Activated naive CD4-positive, alpha-beta T cell treated with anti-CD3 and anti-CD28 coated beads, Interleukin-2, amount 10 ng/mL, durations not matched to agents 5 hours and 36 hours (primary cell): ENCODE data around the gene ATG9B. TPM values are rescaled to one million over a fixed set of nuclear protein-coding genes. Genes with fewer than 3 reads are reported as not detected.

Source experiments
- total RNA-seq, 2 experiments: library from RNA; stranded (reverse); gene quantifications; one replicate each; pipeline ENCODE4 v1.2.3, GENCODE V29; 2021

The ATG9B gene
- 10 to 100 TPM; 14.4 to 15.7 TPM for total RNA-seq

DNA sequence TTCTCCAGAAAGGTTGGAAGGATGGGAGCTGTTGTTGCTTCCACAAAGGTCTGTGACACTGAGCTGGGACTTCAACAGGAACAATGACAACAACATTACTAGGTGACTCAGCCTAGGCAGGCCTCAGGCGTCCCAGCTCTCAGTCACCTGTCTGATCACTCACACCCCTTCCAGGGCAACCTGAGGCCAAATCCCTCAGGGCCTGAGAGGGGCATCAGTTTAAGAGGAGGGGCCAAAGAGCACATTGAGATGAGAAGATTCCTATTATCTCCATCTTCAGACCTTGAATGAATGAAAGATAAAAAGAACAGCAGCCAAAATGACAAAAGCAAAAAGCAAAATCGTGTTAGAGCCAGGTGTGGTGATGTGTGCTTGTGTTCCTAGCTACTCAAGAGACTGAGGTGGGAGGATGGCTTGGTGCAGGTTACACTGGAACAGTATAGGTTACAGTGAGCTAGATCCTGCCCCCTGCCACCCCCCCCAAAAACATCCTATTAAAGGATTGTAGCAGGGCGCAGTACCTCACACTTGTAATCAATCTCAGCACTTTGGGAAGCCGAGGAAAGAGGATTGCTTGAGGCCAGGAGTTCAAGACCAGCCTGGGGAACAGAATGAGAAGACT is at the start of gene ATG9B:
TSS of gene ATG9B (minus strand) at position 60 of the 622 bp plus-strand sequence. CDS start 71 bp downstream, outside the sequence.

GRCh38 chr7:151059367-151060112 is 35.2 kb upstream of the ATG9B start, which contains the start of gene SLC4A2:
Gene SLC4A2, plus strand, starts transcription at chr7:151059589. Its CDS starts 2,399 bp downstream, at chr7:151061988.

GRCh38 chr7:151057506-151057988 is 33.3 kb upstream of the ATG9B start, which contains the start of gene CDK5:
Gene CDK5, minus strand, starts transcription at chr7:151057897. Its CDS starts 49 bp downstream, at chr7:151057848.

DNA sequence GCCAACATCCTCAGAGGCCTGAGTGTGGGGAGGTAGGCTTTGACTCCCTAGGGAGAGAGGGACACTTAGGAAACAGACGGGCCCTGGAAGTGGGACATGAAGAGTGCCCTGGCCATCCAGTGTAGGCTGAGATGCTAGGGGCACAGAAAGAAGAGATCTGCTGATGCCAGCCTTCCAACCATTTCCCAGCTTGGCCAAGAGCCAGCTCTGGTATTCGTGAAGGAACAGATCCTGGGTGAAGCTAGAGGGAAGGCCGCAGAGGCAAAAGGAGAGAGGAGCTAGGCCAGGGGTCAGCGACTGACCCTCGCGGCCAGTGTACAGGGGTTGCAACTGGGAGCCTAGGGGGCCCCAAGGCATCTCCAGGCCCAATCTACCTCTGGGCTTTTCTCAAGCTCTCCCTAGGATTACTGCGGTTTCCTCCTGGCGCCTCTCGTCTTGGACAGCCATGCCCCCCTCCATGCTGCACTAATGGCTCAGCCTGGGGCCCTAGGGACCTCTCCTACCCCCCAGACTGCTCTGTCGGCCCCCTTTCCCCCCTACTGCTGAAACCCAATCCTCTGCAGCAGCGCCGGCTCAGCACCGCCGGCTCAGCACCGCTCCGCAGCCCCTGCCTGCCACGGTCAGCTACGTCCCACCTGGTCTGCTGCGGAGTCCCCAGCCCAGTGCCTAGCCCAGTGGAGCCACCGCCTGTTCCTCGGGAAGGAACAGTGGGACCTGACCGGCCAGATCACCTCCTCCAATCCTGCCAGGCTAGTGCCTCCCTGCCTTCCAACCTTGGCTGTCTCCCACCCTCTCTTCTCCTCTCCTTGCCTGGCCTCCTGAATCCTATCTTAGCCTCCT is 23.9 kb upstream of the ATG9B start, which contains the start of gene ASIC3:
TSS of gene ASIC3 (plus strand) at position 556 of the 840 bp plus-strand sequence. CDS start 355 bp downstream, outside the sequence.

DNA sequence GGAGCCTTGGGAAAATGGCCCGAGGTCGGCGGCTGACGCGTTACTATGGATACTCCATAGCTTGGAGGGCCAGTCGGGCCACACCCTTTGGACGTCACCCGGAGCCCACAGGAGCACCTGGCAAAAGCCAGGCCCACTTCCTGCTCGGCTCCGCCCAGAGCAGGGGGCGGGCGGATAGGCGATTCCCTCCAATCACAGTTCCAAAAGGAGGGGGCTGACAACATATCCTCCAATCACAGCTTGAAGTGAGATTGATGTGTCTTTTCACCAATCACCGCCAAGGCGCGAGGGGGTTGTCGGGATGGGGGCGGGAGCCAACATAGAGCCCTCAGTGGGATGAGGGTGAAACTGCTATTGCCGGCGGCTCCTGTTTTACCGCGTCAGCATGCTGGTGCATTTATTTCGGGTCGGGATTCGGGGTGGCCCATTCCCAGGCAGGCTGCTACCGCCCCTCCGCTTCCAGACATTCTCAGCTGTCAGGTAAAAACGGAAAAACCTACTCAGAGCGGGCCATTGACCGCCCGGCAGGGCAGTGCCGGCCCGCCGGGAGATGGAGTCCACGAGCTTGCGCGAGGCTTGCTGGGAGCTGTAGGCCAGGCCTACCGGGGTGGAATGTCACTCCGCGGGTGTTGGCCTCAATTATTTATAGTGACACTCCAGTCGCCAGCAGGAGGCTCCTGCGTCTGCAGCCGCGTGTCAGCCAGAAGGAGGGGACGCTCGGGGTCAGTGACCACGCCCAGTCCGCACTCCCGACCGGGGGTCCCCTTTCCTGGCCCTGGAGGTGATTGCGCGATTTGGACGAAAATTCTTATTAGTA is 4.0 kb upstream of the ATG9B start, which contains the start of gene ABCB8:
TSS of gene ABCB8 (plus strand) at position 320 of the 817 bp plus-strand sequence. CDS start at position 386, 66 bp downstream.

GRCh38 chr7:150990416-150991186 is 33.7 kb downstream of the ATG9B start, which contains the start of gene NOS3:
Gene NOS3, plus strand, starts transcription at chr7:150991017. Its CDS starts 2,787 bp downstream, at chr7:150993804.

DNA sequence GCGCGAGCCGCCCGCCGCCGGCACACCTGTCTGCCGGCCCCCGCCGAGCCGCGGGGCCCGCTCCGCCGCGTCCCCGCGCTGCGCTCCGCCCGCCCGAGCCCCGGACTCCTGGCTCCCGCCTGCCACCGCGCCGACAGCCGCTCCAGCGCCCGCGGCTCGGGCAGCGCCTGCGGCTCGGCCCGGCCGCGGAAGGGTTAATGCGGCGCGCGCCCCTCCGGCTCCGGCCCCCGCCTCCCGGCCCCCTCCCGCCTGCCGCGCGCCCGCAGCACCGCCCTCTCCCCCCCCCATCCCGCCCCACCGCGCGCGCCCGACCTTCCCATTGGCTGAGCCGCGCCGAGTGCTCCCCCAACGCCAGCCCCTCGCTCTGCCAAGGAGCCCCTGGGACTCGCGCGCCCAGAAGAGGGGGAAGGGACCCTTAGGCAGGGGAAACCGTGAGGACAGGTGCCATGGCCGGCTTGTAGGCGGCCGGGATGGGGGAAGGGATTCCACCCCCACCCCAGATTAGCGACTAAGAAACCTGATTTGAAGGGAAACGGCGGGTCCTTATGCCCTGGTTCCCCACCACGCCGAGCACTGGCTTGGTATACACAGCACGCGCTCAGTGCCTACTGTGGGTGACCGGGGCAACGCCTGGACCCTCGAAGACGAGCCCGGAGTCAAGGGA is 46.0 kb downstream of the ATG9B start, which contains the start of gene KCNH2:
TSS of gene KCNH2 (minus strand) at position 196 of the 664 bp plus-strand sequence. CDS start 408 bp downstream, outside the sequence.

Other genes starting within 250 kb of the ATG9B start
- gene TMEM176B, start 224.1 kb downstream of the ATG9B start, total RNA-seq = not detected
- gene TMEM176A, start 223.7 kb downstream of the ATG9B start, total RNA-seq = not detected
- not detected for gene AOC1, start 172.0 kb downstream of the ATG9B start, total RNA-seq
- under 1 TPM; 0.73 to 0.75 TPM for gene KCNH2, start 46.2 kb downstream of the ATG9B start, total RNA-seq
- gene NOS3, start 33.5 kb downstream of the ATG9B start, total RNA-seq = 10 to 100 TPM; 31.9 to 38.1 TPM
- gene ABCB8, start 4.0 kb upstream of the ATG9B start, total RNA-seq = 10 to 100 TPM; 56.1 to 57.4 TPM
- gene ASIC3, start 24.0 kb upstream of the ATG9B start, total RNA-seq = 1 to 10 TPM; 3.7 to 5.3 TPM
- gene CDK5, start 33.4 kb upstream of the ATG9B start, total RNA-seq = 10 to 100 TPM; 17.5 to 19.8 TPM
- 100 to 1,000 TPM; 103 to 106 TPM for gene SLC4A2, start 35.1 kb upstream of the ATG9B start, total RNA-seq
- gene FASTK, start 56.3 kb upstream of the ATG9B start, total RNA-seq = 10 to 100 TPM; 73.5 to 81.0 TPM
- 10 to 100 TPM; 63.6 to 71.8 TPM for gene TMUB1, start 59.0 kb upstream of the ATG9B start, total RNA-seq
- 10 to 100 TPM; 23.4 to 23.9 TPM for gene AGAP3, start 62.0 kb upstream of the ATG9B start, total RNA-seq
- gene GBX1, start 143.2 kb upstream of the ATG9B start, total RNA-seq = not detected
- not detected for gene ASB10, start 162.8 kb upstream of the ATG9B start, total RNA-seq
- under 1 TPM in 1 of 2 experiments, not detected in 1; 0.88 TPM for gene H2BK1, start 186.0 kb upstream of the ATG9B start, total RNA-seq
- 10 to 100 TPM; 25.1 TPM for gene ABCF2, start 202.7 kb upstream of the ATG9B start, total RNA-seq
- 10 to 100 TPM; 41.0 to 43.6 TPM for gene CHPF2, start 208.0 kb upstream of the ATG9B start, total RNA-seq
- gene SMARCD3, start 224.2 kb upstream of the ATG9B start, total RNA-seq = 1 to 10 TPM; 2.3 to 2.4 TPM